Glutamatergic neuron (in vitro differentiated cells): Measurements from ENCODE around the gene DPM2. TPM values are rescaled to one million over a fixed set of nuclear protein-coding genes. Genes with fewer than 3 reads are reported as not detected.
A peak's percentile ranks its signal among the peaks of the same experiment; 100 is the strongest.

Experiments used
- DNase-seq: peaks from one replicate; pipeline ENCODE4 v3.0.0; 2022
- H3K27ac Mint-ChIP-seq: one replicate; pipeline ENCODE4 v1.8.0; 2020; ENCODE audit warnings: mild to moderate bottlenecking, mixed read lengths, inconsistent platforms; ENCODE audit not compliant: unreplicated experiment
- H3K27me3 Mint-ChIP-seq: one replicate; pipeline ENCODE4 v1.8.0; 2020; ENCODE audit warnings: mild to moderate bottlenecking, moderate library complexity, mixed read lengths, inconsistent platforms; ENCODE audit not compliant: unreplicated experiment
- H3K36me3 Mint-ChIP-seq: one replicate; pipeline ENCODE4 v1.8.0; 2020; ENCODE audit warnings: mild to moderate bottlenecking, mixed read lengths, inconsistent platforms; ENCODE audit not compliant: unreplicated experiment
- H3K4me1 Mint-ChIP-seq: one replicate; pipeline ENCODE4 v1.8.0; 2020; ENCODE audit warnings: mild to moderate bottlenecking, low read depth, mixed read lengths, inconsistent platforms; ENCODE audit not compliant: unreplicated experiment
- H3K4me3 Mint-ChIP-seq: one replicate; pipeline ENCODE4 v1.8.0; 2020; ENCODE audit warnings: mild to moderate bottlenecking, mixed read lengths, inconsistent platforms; ENCODE audit not compliant: unreplicated experiment
- H3K9me3 Mint-ChIP-seq: one replicate; pipeline ENCODE4 v1.8.0; 2020; ENCODE audit warnings: mild to moderate bottlenecking, moderate library complexity, mixed read lengths, inconsistent platforms; ENCODE audit not compliant: unreplicated experiment
- total RNA-seq: library from RNA; stranded (reverse); fragmentation: NEBNext Ultra II Directional; extraction: Animal tissue kit (Norgen Biotek cat#: 25700); gene quantifications from one replicate; pipeline ENCODE4 v1.2.1, GENCODE V29; 2021; ENCODE audit not compliant: unreplicated experiment
- TF ChIP-seq, protein P1 (sequence below): fragments of 200-600 bp; sonication (generic); IDR thresholded peaks from one replicate; pipeline ENCODE4 v1.5.0; 2021; ENCODE audit not compliant: partially characterized antibody, unreplicated experiment

DPM2 gene
- total RNA-seq, 1 donor from 2014 or later, result 35.3 TPM

DNA sequence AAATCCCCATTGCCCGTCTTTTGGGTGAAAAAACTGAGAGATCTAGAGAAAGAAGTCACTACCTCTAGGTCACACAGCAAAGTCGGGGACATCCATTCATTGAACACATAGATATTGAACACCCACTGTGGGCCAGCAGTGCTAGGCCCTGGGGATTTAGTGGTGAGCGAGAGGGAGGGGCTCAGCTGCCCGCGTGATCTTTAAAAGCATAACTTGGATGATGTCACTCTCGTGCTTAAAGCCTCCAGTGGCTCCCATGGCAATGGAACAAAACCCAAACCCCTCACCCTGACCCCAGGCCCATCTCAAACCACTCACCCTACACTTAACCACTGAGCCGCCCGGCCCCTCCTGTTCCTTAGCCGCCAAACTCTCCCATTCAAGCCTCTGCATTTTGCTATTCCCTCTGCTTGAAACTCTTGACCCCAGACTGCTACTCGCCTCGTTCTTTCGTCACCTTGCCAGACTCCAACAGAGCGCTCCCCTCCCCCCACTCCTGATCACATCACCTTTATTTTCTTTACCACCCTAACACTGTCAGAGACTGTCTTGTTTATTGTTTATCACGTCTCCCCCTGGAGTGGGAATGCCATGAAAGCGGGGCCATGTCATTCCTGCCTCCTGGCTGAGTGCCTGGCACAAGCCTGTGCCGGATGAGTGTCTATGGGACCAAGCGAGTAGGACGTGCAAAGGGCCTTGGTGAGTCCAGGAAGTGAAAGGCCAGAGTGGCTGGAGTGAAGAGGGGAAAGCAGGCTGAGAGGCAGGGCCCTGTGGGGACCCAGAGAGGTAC is 6.4 kb downstream of the DPM2 start:
- Mint-ChIP-seq H3K27ac (peak overlapping the region; percentile 92), H3K9me3 (peaks cover 8% of the 10 kb centered on the region), H3K36me3 (no peaks in the 10 kb centered on the region), H3K4me3 (peak overlapping the region; percentile 90), H3K4me1 (peaks cover 14% of the 10 kb centered on the region), H3K27me3 (peaks cover 20% of the 10 kb centered on the region)
- TF ChIP-seq, protein P1, sequence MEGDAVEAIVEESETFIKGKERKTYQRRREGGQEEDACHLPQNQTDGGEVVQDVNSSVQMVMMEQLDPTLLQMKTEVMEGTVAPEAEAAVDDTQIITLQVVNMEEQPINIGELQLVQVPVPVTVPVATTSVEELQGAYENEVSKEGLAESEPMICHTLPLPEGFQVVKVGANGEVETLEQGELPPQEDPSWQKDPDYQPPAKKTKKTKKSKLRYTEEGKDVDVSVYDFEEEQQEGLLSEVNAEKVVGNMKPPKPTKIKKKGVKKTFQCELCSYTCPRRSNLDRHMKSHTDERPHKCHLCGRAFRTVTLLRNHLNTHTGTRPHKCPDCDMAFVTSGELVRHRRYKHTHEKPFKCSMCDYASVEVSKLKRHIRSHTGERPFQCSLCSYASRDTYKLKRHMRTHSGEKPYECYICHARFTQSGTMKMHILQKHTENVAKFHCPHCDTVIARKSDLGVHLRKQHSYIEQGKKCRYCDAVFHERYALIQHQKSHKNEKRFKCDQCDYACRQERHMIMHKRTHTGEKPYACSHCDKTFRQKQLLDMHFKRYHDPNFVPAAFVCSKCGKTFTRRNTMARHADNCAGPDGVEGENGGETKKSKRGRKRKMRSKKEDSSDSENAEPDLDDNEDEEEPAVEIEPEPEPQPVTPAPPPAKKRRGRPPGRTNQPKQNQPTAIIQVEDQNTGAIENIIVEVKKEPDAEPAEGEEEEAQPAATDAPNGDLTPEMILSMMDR, result no peak
- peak; percentile 65 for DNase-seq

DNA sequence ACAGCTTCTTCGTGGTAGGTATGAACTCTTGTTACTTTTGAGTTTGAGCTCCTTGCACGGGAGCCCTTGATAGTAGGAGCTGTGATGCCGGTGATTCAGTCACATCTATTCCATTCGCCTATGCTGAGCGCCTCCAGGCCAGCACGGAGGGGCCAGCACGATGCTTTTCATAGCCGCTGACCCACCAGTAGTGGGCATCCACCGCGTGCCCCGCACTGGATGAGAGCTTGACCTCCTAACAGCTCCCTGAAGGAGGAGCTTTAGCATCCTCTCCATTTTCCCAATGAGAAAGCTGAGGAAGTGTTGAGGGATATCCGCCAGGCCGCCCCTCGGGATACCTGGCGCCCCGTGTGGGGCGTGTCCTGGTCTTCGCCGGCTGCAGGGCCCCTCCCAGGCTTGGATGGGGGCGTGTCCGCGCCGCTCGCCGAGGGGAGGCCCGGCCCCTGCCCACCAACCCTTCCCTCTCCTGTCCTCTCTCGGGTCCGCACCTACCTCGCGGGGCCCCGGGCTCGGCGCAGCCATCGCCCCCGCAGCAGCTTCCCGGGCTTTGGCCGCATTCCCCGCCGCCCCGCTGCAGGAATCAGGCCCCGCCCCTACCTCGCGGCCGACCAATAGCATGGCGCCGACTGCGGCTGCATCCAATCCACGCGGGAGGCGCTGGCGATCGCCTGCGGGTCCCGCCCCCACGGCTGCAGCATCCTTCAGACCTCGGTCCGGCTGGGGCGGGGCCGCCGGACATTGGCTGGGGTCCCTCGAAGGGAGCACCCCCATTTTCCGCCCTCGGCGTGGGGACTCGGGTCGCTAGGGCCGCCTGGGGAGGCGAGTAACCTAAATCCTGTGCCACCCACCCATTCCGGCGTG is 7.2 kb downstream of the DPM2 start, which contains the start of gene PIP5KL1:
PIP5KL1 (minus strand) TSS at position 547 of the 861 bp plus-strand sequence; CDS start at position 522, 25 bp downstream.
- peak within 1 kb of the TSS; percentile 92 for H3K27ac Mint-ChIP-seq
- H3K4me3 Mint-ChIP-seq, result peak within 1 kb of the TSS; percentile 90
- no peaks in the 10 kb centered on the region for H3K36me3 Mint-ChIP-seq
- H3K27me3 Mint-ChIP-seq, result peaks cover 20% of the 10 kb centered on the region
- TF ChIP-seq, protein P1, result no peak
- DNase-seq, result peak; percentile 94
- peaks cover 7% of the 10 kb centered on the region for H3K9me3 Mint-ChIP-seq
- H3K4me1 Mint-ChIP-seq, result peaks cover 11% of the 10 kb centered on the region

DNA sequence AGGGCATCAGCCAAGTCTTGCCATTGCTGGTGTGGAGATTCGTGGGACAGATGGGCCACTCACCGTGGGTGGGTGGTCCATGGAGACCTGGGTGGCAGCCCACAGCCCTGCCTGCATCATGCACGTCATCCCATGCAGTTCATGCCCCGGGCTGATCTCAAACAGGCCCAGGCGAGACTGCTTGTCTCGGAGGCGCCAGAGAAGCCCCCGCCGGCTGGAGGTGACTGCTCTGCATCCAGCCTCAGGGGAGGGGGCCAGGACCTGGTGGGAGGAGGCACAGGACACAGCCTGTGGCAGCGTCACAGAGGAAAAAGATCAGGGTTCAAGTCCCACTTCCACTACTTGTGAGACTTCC is 8.1 kb downstream of the DPM2 start:
- H3K9me3 Mint-ChIP-seq, result peaks cover 10% of the 10 kb centered on the region
- no peak overlapping the region for H3K27ac Mint-ChIP-seq
- TF ChIP-seq, protein P1, result no peak
- no peak for DNase-seq
- peaks cover 14% of the 10 kb centered on the region for H3K4me1 Mint-ChIP-seq
- peak overlapping the region; percentile 71 for H3K4me3 Mint-ChIP-seq
- no peaks in the 10 kb centered on the region for H3K36me3 Mint-ChIP-seq
- H3K27me3 Mint-ChIP-seq, result peaks cover 20% of the 10 kb centered on the region

DNA sequence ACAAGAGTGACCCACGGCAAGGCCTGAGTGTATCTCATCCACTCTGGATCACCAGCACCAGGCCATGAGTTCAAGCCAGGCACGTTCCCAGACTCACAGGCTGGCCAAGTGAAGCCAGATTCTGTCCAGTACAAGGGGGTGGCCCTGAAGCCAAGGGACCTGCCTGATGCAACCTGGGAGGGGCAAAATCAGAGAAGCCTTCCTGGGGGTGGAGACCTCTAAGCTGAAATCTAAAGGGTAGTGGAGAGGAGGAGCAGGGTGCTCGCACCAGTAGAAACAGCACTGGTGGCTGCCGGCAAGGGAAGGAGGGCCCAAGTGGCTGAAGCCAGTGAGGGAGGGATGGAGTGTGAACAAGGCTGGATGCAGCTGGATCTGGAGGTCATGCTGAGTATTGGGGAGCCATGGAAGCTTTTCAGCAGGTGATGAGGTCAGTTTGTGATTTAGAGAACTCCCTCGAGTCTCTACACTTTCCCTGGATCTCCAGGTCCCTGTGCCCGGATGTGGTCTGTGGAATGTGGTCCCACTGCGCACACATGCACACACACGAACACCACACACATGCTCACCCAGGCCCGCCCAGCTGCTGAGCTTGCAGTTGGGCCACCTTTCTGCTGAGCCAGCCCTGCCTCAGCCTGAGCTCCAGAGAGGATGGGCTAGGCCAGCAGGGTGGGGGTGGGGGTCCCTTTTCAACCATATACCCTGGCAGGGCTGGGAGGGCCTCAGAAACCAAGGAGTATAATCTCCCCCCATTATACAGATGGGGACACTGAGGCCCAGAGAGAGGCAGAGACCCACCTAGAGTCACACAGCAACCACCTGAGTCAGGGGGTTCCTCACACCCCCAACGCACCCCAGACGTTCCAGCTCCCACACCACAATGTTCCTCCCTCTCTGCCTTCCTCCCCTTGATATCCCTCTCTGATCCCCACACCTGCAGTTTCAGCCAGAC is 8.7 kb downstream of the DPM2 start:
- Mint-ChIP-seq H3K27me3 (peaks cover 14% of the 10 kb centered on the region), H3K36me3 (no peaks in the 10 kb centered on the region), H3K4me1 (peaks cover 11% of the 10 kb centered on the region), H3K4me3 (no peak overlapping the region), H3K9me3 (peaks cover 9% of the 10 kb centered on the region), H3K27ac (peak overlapping the region; percentile 12)
- DNase-seq, result no peak
- TF ChIP-seq, protein P1, result no peak
